Mesenchymal stem cell (in vitro differentiated cells and primary cell): Measurements from ENCODE around the gene CASQ2.

Source experiments
- DNase-seq: peaks from one replicate; pipeline ENCODE4 v3.0.0-alpha.2; 2013
- H2AFZ ChIP-seq: one replicate; pipeline ENCODE4 v1.6.1; 2013; ENCODE audit warnings: low read depth, mild to moderate bottlenecking, control low read depth, inconsistent platforms, low read length, moderate library complexity
- H2AK5ac ChIP-seq: 2 replicates; pipeline ENCODE4 v1.6.1; 2013; ENCODE audit warnings: low read length, moderate library complexity, mild to moderate bottlenecking, inconsistent platforms; ENCODE audit not compliant: severe bottlenecking
- H2BK120ac ChIP-seq: one replicate; pipeline ENCODE4 v1.6.1; 2013; ENCODE audit warnings: low read depth, mild to moderate bottlenecking, inconsistent platforms, low read length, moderate library complexity
- H2BK12ac ChIP-seq, 2 experiments: one replicate each; pipeline ENCODE4 v1.6.1; 2013; ENCODE audit warnings: inconsistent platforms in 2 of 2, low read length in 2 of 2, mild to moderate bottlenecking in 2 of 2, moderate library complexity in 2 of 2, control low read depth in 1 of 2
- H2BK15ac ChIP-seq: one replicate; pipeline ENCODE4 v1.6.1; 2013; ENCODE audit warnings: mild to moderate bottlenecking, low read depth, inconsistent platforms; ENCODE audit not compliant: poor library complexity, severe bottlenecking
- H2BK5ac ChIP-seq: 2 replicates; pipeline ENCODE4 v1.6.1; 2013; ENCODE audit warnings: low read depth, mild to moderate bottlenecking, low read length, control low read depth, inconsistent platforms; ENCODE audit not compliant: poor library complexity, severe bottlenecking
- H3K14ac ChIP-seq, 2 experiments: one replicate each; pipeline ENCODE4 v1.6.1; 2013; ENCODE audit warnings: inconsistent platforms in 2 of 2, low read length in 2 of 2, control low read depth in 1 of 2, mild to moderate bottlenecking in 1 of 2, moderate library complexity in 1 of 2
- H3K18ac ChIP-seq, 2 experiments: one replicate each; pipeline ENCODE4 v1.6.1; 2013; ENCODE audit warnings: inconsistent platforms in 2 of 2, low read length in 2 of 2, control low read depth in 1 of 2, low read depth in 1 of 2, mild to moderate bottlenecking in 1 of 2
- H3K23ac ChIP-seq, 2 experiments: one replicate each; pipeline ENCODE4 v1.6.1; 2013; ENCODE audit warnings: inconsistent platforms in 2 of 2, low read length in 2 of 2, mild to moderate bottlenecking in 2 of 2, moderate library complexity in 2 of 2, control low read depth in 1 of 2
- H3K27ac ChIP-seq: 2 replicates; pipeline ENCODE4 v1.5.1; 2013; ENCODE audit warnings: mild to moderate bottlenecking, moderate library complexity, low read length, control low read depth, inconsistent platforms; ENCODE audit not compliant: poor library complexity, severe bottlenecking
- H3K27me3 ChIP-seq, 2 experiments: 2 replicates each; pipeline versions ENCODE4 v1.6.1 to v1.7.0; 2013; ENCODE audit warnings: low read length in 2 of 2, mild to moderate bottlenecking in 2 of 2, moderate library complexity in 2 of 2, control low read depth in 1 of 2, inconsistent platforms in 1 of 2; ENCODE audit not compliant: control insufficient read depth in 1 of 2, insufficient read depth in 1 of 2
- H3K36me3 ChIP-seq, 2 experiments: 2 replicates each; pipeline versions ENCODE4 v1.6.1 to v1.7.0; 2013; ENCODE audit warnings: low read length in 2 of 2, control low read depth in 1 of 2, inconsistent platforms in 1 of 2, low read depth in 1 of 2, mild to moderate bottlenecking in 1 of 2; ENCODE audit not compliant: insufficient read depth in 2 of 2, control insufficient read depth in 1 of 2
- H3K4ac ChIP-seq, 2 experiments: one replicate each; pipeline ENCODE4 v1.6.1; 2013; ENCODE audit warnings: inconsistent platforms in 2 of 2, low read length in 2 of 2, mild to moderate bottlenecking in 2 of 2, moderate library complexity in 2 of 2, control low read depth in 1 of 2, low read depth in 1 of 2
- H3K4me1 ChIP-seq: 2 replicates; pipeline ENCODE4 v1.6.1; 2013; ENCODE audit warnings: low read depth, low read length, control low read depth; ENCODE audit not compliant: control insufficient read depth, insufficient read depth
- H3K4me2 ChIP-seq: 2 replicates; pipeline ENCODE4 v1.6.1; 2013; ENCODE audit warnings: low read length, mild to moderate bottlenecking, inconsistent platforms; ENCODE audit not compliant: poor library complexity, severe bottlenecking
- H3K4me3 ChIP-seq, 2 experiments: 2 replicates each; pipeline versions ENCODE4 v1.5.1 to v1.7.0; 2013; ENCODE audit warnings: low read length in 2 of 2, mild to moderate bottlenecking in 2 of 2, control low read depth in 1 of 2, low read depth in 1 of 2; ENCODE audit not compliant: insufficient read depth in 1 of 2
- H3K79me1 ChIP-seq: replicated peaks from 2 replicates; pipeline ENCODE4 v1.6.1; 2013; ENCODE audit warnings: mild to moderate bottlenecking, control low read depth, low read length, inconsistent platforms; ENCODE audit not compliant: poor library complexity, severe bottlenecking
- H3K9ac ChIP-seq: 2 replicates; pipeline ENCODE4 v1.7.0; 2013; ENCODE audit warnings: mild to moderate bottlenecking, low read length, moderate library complexity
- H3K9me3 ChIP-seq: 2 replicates; pipeline ENCODE4 v1.7.0; 2013; ENCODE audit warnings: mild to moderate bottlenecking, low read length; ENCODE audit not compliant: control insufficient read depth
- H4K8ac ChIP-seq: one replicate; pipeline ENCODE4 v1.6.1; 2013; ENCODE audit warnings: inconsistent platforms, mild to moderate bottlenecking, low read length, moderate library complexity
- H4K91ac ChIP-seq: one replicate; pipeline ENCODE4 v1.6.1; 2013; ENCODE audit warnings: mild to moderate bottlenecking, low read length, inconsistent platforms
- WGBS: methylation state at CpG from one replicate; pipeline ENCODE4 v1.1.7; 2013; ENCODE audit warnings: mixed read lengths; 5-methylcytosine and 5-hydroxymethylcytosine counted together

The CASQ2 gene

GRCh38 chr1:115678141-115678540, 90.4 kb downstream of the CASQ2 start:
- peak overlapping the region in 1 of 2 experiments; percentile 1 for H3K14ac ChIP-seq
- no peaks in the 10 kb centered on the region for H3K27me3 ChIP-seq
- H3K79me1 ChIP-seq, result peaks cover 52% of the 10 kb centered on the region
- peaks cover 3 to 13% of the 10 kb centered on the region in 2 experiments for H3K36me3 ChIP-seq
- no peak overlapping the region for H2AFZ ChIP-seq
- no peak overlapping the region for H4K91ac ChIP-seq
- no peak for DNase-seq
- H3K23ac ChIP-seq, result no peak overlapping the region
- H4K8ac ChIP-seq, result no peak overlapping the region
- no peak overlapping the region for H3K9ac ChIP-seq
- H2AK5ac ChIP-seq, result no peak overlapping the region
- H3K4ac ChIP-seq, result peak overlapping the region in 1 of 2 experiments; percentile 20
- peaks cover 24% of the 10 kb centered on the region for H3K4me1 ChIP-seq
- H2BK120ac ChIP-seq, result no peak overlapping the region
- 95% methylated on average over 4 of the region's 5 CpGs for WGBS
- no peak overlapping the region for H3K4me3 ChIP-seq
- H2BK5ac ChIP-seq, result no peak overlapping the region
- H3K9me3 ChIP-seq, result no peaks in the 10 kb centered on the region
- H3K4me2 ChIP-seq, result no peak overlapping the region
- no peak overlapping the region for H3K18ac ChIP-seq
- H2BK12ac ChIP-seq, result no peak overlapping the region
- no peak overlapping the region for H3K27ac ChIP-seq
- H2BK15ac ChIP-seq, result no peak overlapping the region

GRCh38 chr1:115677565-115677964, 90.9 kb downstream of the CASQ2 start:
- H3K9ac ChIP-seq, result no peak overlapping the region
- H2BK15ac ChIP-seq, result no peak overlapping the region
- no peak overlapping the region for H3K14ac ChIP-seq
- peaks cover 3 to 8% of the 10 kb centered on the region in 2 experiments for H3K36me3 ChIP-seq
- no peaks in the 10 kb centered on the region for H3K27me3 ChIP-seq
- no peak overlapping the region for H2AFZ ChIP-seq
- H3K79me1 ChIP-seq, result peaks cover 54% of the 10 kb centered on the region
- 94% methylated on average over 1 of the region's 1 CpG for WGBS
- H3K4ac ChIP-seq, result no peak overlapping the region
- H3K4me1 ChIP-seq, result peaks cover 24% of the 10 kb centered on the region
- no peak for DNase-seq
- H3K18ac ChIP-seq, result no peak overlapping the region
- H4K91ac ChIP-seq, result no peak overlapping the region
- no peak overlapping the region for H2BK12ac ChIP-seq
- H3K23ac ChIP-seq, result no peak overlapping the region
- H2BK5ac ChIP-seq, result no peak overlapping the region
- H3K9me3 ChIP-seq, result no peaks in the 10 kb centered on the region
- no peak overlapping the region for H2BK120ac ChIP-seq
- no peak overlapping the region for H3K27ac ChIP-seq
- H4K8ac ChIP-seq, result no peak overlapping the region
- peak overlapping the region; percentile 5 for H2AK5ac ChIP-seq
- H3K4me3 ChIP-seq, result no peak overlapping the region
- no peak overlapping the region for H3K4me2 ChIP-seq

GRCh38 chr1:115677182-115677555, 91.3 kb downstream of the CASQ2 start:
- WGBS, result 67% methylated on average over 3 of the region's 3 CpGs
- H4K8ac ChIP-seq, result no peak overlapping the region
- no peak overlapping the region for H3K27ac ChIP-seq
- H3K23ac ChIP-seq, result no peak overlapping the region
- H2BK120ac ChIP-seq, result no peak overlapping the region
- peaks cover 3 to 4% of the 10 kb centered on the region in 2 experiments for H3K36me3 ChIP-seq
- H2BK15ac ChIP-seq, result no peak overlapping the region
- H3K4ac ChIP-seq, result no peak overlapping the region
- no peak overlapping the region for H3K9ac ChIP-seq
- no peak overlapping the region for H3K4me2 ChIP-seq
- no peak overlapping the region for H4K91ac ChIP-seq
- no peak overlapping the region for H3K18ac ChIP-seq
- peak overlapping the region; percentile 5 for H2AK5ac ChIP-seq
- H3K4me3 ChIP-seq, result no peak overlapping the region
- H3K79me1 ChIP-seq, result peaks cover 55% of the 10 kb centered on the region
- H3K4me1 ChIP-seq, result peaks cover 25% of the 10 kb centered on the region
- no peak overlapping the region for H3K14ac ChIP-seq
- no peak overlapping the region for H2AFZ ChIP-seq
- no peak overlapping the region for H2BK12ac ChIP-seq
- no peaks in the 10 kb centered on the region for H3K27me3 ChIP-seq
- no peak overlapping the region for H2BK5ac ChIP-seq
- no peaks in the 10 kb centered on the region for H3K9me3 ChIP-seq
- peak; percentile 74 for DNase-seq

- Histone ChIP-seq H2AK5ac (no peak overlapping the region), H3K18ac (no peak overlapping the region), H2BK120ac (no peak overlapping the region), H3K27ac (no peak overlapping the region), H3K9me3 (no peaks in the 10 kb centered on the region), H3K79me1 (peaks cover 55% of the 10 kb centered on the region), H3K4me1 (peaks cover 29% of the 10 kb centered on the region), H3K9ac (no peak overlapping the region), H3K4ac (no peak overlapping the region), H2BK12ac (no peak overlapping the region), H2BK5ac (no peak overlapping the region), H2BK15ac (no peak overlapping the region), H4K8ac (no peak overlapping the region), H3K36me3 (peaks cover 3 to 8% of the 10 kb centered on the region in 2 experiments), H3K27me3 (no peaks in the 10 kb centered on the region), H3K14ac (no peak overlapping the region), H4K91ac (no peak overlapping the region), H2AFZ (no peak overlapping the region), H3K4me2 (no peak overlapping the region), H3K23ac (no peak overlapping the region), H3K4me3 (no peak overlapping the region)
- no peak for DNase-seq
- 95% methylated on average over 6 of the region's 7 CpGs for WGBS
These were observed 91.9 kb downstream of the CASQ2 start for GRCh38 chr1:115676498-115677181.
